Fibroblast of the conjunctiva (primary cell): ENCODE measurements around the gene NRP2.

Source experiments
- DNase-seq: peaks from one replicate; pipeline ENCODE4 v3.0.0-alpha.2; 2010; ENCODE audit warnings: low read depth

NRP2 gene

DNA sequence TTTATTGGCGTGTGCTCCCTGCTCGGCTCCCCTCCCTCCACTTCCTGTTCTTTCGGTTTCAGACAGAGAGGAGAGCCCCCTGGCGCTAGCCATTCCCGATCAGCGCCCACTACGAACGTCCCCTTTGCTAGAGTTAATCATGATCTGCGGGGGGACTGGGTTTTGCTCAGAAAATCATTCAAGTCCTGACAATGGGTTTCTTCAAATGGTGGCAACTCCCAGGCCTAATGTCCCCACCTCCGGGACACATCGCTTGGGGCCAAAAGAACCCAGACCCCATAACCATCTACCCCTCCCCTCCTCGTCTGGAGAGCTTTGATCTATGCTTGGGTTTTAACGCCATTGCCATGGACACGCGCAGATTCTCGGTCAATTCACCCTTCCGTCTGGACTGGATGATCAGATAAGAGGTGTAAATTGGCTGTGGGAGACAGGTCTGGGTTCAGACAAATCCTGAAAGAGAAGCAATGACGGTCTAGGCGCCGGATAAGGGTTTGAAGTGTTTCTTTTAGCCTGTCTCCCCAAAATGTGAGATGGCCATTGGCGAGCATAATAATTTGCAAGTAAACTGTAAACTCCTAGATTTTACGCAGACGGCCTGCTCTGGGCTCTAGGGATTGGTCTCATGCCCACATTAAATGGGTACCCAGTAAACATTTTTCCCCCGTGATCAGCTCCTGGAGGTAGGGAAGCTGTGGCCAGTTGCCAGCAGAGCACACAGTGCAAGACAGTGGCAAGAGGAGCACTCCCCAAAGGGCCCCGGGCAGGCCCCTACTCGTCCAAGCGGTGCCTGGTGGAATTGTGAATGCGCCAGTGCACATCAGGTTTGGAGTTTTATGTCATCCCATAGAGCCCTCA lies 4.7 kb downstream of the NRP2 start:
- no peak for DNase-seq

DNA sequence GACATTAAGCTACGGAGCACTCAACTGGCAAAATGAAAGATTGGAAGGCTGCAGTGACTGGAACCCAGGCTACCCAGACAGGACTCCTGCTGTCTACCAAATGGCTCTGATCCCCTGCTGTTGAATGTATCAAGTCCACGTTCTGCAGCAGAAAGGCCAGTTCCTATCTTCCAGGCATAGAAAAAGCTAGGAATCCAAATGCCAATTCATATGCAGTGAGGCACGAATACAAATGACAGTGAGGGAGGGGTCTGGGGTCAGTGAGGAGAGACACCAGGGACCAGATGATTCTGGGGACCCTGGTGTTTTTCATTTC lies 5.3 kb downstream of the NRP2 start:
- DNase-seq: no peak

DNA sequence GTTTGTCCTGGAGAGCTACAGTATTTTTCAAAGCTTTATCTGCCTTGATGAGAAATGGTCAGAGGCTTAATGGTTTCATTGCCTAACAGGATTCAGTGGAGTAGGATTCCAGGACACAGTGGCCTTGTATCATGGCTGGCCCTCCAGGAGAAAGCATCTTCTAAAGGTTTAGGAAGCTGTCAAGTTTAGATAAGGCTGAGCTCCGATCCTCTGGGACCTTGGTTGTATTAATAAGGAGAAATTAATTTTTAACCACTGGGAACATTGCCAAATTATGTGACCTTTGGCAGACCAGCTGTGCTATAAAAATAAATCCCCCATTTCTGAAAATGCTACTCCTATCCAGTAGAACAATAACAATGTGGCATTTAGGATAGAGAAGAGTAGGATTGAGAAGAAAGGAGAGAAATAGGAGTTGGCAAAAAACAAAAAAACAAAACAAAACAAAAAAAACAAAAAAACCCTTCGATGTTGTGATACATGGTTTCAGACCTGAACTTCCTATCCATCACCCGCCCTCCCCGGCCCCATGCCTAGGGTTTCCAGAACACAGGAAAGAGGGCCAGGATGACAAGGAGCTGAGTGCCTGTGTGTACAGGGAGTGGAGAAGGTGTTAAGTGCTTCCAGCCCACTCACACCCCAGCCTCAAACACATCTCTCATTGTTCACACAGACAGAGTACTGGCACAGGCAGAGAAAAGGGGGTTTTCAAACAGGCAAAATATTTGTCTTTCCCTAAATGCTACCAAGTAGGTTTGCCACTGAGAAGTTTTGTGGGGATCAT lies 6.3 kb downstream of the NRP2 start:
- no peak for DNase-seq

DNA sequence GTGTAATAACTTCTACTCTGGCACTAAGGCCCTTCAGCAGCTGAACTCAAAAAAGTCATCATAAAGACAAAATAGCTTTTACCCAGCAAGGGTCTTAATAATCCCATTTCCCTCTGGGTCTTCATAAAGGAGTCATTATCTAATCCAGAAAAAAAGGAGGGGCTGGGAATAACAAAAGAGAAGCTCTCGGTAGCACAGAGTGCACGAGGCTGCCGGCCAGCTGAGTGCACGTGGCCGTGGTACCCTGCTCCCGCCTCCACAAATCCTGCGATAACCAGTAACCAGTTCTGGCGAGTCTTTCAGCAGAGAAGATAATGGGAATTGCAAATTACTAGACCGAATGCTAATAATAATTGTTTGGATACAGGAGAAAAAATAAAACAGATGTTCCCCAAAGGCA lies 7.5 kb downstream of the NRP2 start:
- no peak for DNase-seq

DNA sequence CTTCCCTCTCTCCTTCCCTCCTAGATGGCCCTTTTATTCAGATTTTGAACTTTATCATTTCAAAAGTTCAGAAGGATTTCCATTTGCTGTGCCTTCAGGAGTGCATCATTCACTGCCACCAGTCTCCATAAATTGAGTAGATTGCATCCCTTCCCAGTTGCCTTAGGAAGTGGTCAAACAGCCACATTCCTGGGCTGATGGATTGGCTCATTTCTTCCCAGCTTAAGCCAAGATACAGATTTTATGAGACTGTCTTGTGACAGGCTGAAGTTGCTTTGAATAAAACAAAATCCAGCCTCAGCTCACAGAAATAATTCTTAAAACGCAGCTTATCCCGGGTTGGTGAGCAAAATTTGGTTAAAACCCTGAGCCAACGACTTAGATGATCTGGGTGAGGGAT lies 9.8 kb downstream of the NRP2 start:
- no peak for DNase-seq

DNA sequence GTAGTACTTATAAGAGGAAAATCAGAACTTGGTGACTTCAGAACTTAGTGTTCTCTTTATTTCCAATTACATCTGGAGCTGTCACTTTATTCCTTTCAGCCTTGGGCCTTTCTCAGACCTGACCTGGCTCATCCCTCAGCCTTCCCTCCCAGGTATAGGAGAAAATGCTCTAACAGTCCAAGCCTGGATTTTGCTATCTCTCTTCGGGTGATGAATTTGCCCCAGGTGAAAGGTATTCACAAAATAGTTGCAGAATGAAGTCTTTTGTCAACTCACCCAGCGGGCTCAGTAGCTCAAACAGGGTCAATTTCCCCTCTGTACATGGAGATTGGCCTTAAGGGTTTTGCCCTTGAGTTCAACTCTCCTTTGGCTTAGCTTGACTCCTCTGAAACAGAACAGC lies 12.0 kb downstream of the NRP2 start:
- no peak for DNase-seq

DNA sequence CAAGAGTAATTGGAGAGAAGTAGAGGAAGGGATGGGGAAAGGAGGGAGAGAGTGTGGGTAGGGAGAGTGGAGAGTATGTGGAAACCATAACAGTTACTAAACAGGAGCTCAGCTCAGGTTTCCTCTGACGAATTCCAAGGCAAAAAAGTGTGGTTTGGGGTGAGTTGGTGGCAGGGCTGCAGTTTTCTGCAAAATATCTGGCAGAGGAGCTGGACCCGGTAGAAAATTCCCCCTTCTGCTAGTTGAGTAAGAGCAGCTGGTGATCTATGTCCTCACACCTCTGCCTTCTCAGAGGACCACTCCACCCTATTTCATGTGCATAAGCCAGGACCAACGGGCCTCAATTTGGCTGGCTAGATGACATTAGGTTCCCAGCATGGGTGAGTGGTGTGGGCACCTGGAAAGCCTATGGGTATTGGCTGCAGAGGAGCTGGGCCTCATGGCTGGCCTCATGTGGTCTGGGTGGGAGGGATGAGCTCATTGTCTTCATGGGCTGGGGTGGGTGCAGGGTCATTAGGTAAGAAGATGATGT lies 13.2 kb downstream of the NRP2 start:
- DNase-seq: no peak

DNA sequence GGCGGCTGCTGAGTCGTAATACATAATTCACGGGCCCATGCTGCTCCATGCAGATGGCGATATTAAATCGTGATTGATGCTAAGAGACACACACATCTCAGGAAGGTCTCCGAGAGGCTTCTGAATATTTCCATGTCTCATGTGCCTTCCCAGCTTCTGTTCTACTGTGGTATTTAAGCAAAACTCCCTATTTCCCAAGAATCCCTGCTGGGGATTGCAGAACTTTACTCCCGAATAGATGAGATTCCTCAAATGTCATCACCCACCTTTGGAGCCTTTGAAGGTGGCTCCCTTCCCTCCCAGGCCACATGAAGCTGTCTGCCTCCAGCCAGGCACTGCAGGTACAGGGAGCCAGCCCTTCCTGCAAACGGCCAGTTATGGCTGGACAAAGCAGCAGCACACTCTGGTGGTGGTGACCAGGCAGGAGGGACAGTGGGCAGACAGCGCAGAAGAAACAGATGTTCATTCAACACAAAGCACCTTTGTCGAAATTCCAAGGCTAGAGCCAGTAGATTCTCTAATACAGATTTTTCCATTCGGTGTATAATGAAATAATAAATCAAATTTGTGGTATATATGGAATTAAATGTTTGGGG lies 14.1 kb downstream of the NRP2 start:
- no peak for DNase-seq

DNA sequence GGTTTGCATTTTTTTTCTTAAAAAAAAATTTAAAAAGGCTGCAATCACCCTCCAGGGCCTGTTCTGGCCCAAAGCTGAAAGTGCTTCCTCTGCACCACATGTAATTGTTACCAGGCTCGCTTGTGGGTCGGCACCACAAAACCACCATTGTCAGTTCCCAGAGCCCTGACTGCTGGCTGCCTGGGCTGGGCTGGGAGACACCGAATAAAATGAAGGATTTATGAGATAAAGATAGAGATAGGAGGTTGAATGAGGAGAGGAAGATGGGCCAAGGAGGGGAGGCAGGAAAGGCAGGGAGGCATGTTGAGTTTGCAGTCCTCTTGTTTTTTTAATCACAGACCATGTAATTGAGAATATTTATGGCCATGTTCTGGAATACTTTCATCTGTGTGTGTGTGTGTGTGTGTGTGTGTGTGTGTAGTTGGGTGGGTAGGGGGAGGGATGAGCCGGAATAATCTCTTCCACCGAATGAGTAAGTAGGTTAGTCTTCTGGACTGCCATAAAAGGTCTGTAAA lies 14.7 kb downstream of the NRP2 start:
- DNase-seq: no peak

DNA sequence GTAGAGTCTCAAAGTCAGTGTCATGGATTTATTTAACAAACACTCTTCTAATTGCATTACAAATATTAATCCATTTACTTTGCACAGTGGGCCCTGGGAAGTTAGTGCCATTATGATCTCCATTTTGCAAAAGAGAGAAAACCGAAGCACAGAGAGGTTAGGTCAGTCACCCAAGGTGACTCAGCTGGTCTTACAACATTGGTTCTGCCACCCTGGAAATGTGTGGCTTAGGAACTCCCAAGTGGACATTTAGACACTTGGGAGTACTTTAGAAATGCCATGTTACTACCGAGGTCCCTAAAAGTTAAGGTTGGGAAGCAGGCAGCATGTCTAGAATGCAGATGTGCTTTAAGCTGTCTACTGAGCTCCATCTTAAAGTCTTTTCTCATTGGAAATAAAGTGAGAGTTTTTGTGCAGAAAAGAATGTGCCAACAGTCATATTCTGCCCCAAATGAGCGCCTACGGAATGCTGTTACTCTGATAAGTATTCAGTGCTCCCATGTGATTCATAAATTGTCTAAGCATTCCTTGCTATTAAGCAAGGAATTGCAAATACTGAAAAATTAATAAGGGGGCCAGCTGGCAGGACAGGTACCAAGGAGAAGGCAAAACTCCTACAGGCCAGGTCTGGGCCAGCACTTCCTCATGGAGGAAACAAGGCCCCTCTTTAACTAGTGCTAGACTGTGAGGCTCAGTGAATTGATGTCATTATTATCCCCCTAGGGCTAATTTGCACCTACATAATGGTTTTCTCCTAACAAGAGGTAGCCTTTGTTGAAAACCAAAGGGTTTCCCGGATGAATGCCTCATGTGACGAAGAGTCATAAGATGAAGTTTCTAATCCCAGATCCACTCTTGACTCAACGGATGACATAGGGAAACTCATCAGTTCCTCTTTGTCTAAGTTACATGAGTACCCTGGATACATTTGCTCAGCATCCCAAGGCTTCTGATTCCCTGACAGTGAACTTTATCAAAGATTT lies 16.3 kb downstream of the NRP2 start:
- no peak for DNase-seq

DNA sequence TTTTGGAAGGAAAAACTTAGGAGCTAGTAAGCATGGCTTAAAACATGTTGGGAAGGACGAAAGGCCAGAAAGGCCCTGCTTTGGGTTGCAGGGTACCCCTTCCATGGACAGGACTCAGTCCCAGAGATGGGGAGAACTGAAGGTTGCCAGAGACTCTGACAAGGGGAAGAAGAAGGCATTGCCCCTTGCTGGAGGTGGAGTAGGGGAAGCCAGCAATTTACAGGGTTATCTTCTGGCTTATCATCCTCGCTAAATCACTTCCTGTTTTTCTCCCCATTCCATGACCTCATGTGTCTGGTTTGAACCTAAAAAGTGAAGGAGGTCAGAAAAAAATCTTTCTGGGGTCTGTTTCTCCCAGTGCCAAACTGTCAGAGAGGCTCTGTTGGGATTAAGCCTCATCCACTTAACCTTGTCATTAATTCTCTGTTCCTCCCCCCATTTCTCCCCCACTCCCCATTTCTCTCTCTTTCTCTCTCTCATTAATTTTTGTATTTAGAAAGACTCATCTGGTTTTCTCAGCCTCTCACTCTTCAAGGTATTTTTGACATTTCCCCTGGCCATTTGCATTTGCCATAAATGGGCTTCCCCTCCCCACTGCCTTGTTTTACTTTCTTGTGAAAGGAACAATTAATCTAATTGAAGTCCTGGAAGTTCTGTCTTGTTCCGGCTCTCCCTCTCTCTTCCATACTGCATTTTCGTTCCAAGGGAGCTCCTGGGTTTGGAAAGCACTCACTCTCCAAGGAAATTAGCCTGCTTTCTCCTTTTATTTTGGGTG lies 17.4 kb downstream of the NRP2 start:
- no peak for DNase-seq

DNA sequence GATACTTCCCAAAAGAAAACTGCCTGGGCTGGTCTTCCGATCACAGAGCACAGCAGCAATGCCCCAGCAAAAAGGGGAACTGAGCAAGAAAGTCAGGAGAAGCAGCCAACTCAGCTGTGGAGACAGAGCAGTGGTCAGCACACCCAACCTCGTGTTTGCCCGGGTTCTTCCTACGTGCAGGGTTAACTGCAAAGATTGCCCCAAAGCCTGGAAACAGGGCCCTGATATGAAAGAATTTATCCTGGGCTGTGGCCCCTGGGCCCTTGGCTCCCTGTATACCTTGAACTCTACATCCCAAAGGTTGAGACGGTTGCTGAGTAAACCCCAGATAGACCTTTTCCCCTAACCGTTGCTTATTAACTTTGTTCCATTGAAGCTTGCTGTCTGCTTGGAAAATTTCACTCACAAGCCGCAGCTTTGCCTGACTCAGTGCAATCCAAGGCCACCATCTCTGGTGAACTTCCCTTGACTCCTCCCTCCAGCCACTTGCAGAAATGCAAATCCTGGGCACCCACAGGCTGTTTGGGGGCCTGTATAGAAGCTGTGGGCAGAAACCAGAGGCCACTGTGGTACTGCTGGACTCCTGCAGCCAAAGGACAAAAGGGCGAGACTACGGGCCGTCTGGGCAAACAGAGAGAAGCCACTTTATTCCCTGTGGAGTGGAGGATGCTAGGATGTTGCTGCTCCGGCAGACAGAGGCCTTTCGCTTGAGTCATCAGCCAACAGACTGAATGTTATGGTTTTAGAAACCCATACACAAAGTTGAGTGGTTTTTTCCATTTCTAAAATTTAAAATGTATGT lies 18.2 kb downstream of the NRP2 start:
- DNase-seq: no peak

DNA sequence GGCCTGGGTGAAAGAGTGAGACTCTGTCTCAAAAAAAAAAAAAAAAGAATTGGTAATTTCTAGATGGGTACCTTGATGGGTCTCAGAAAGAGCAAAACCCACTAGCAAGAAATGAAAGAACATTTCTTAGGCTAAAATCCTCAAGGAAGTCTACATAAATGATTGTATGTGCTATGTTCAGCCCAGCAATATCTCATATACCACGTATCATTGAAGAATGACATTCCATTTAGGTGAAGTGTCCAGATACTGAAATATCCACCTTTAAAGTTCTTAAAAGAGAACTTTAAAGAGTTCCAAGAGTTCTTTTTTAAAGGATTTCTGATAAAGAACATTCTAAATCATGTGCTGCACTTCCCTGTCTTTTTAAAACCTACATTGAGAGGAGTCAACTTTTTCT lies 19.2 kb downstream of the NRP2 start:
- no peak for DNase-seq

DNA sequence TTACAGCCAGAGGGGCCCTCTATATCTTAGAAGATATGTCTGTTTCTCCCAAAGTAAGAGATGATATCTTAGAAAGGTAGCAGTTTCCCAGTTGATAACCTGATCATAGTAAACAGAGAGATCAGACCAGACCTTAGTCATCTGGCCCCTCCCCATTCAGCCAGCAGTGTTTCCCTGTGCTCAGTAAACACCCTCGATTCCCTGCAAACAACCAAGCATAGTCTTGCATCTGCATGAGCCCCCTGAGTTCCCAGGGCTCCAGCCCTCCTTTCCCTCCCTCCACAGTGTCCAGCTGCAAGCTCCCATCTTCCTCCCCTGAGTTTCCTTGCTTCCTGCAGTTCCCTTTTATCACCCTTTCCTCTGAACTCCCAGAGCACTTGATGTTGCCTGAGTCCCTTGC lies 20.3 kb downstream of the NRP2 start:
- no peak for DNase-seq

DNA sequence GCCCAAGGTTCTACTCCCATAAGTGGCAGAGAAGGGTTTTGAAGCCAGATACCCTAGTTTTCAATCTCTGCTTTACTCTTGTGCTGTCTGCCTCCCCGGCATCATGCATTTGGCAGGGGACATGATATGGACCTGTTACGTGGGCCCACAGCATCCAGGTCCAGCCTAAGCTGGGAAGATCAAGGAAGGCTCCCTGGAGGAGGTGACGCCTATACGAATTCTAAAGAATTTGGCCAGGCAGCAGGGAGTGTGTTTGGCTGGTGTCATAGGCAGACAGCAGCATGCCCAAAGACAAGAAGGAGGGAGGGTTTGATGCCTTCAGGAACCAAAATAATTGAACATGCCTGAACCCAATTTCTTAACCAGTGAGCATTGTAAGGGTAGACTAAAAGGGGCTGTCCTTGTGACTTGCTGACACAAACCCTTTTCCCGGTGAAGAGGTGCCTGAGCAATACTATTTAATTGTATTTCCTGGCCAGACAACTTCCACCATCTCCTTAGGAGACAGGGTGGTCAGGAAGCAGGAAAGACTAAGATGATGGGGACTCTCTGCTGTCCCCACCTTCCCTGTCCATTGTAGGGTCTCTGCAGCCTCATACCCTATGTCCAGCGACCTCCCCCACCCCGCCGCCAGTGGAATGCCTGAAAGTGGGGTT lies 21.3 kb downstream of the NRP2 start:
- no peak for DNase-seq

DNA sequence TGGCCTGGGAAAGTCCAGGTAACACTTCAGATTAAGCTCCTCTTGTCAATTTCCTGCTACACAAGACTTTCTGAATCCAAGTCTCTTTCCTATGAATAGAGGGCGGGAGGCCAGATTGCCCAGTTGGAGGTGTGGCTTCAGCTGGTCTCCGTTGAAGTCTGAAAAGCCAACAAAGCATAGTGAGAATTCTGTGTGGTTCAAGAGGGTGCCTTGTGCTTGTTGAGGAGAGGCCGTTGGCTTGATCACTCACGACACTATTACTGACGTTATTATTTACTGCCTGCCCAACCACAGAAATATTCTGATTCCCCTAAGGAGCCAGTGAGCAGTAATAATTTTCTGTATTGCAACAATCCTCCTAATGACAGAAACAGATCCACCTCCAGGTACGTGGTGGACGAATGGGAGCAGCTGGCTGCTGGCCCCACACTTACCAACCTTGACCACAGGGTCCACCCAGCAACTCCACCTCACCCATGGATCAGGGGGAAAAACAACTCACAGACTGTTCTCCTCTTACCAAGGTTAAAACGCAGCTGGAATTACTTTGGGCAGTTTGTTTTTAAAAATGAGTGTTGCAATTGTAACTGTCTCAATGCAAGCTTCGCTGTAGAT lies 21.9 kb downstream of the NRP2 start:
- no peak for DNase-seq

DNA sequence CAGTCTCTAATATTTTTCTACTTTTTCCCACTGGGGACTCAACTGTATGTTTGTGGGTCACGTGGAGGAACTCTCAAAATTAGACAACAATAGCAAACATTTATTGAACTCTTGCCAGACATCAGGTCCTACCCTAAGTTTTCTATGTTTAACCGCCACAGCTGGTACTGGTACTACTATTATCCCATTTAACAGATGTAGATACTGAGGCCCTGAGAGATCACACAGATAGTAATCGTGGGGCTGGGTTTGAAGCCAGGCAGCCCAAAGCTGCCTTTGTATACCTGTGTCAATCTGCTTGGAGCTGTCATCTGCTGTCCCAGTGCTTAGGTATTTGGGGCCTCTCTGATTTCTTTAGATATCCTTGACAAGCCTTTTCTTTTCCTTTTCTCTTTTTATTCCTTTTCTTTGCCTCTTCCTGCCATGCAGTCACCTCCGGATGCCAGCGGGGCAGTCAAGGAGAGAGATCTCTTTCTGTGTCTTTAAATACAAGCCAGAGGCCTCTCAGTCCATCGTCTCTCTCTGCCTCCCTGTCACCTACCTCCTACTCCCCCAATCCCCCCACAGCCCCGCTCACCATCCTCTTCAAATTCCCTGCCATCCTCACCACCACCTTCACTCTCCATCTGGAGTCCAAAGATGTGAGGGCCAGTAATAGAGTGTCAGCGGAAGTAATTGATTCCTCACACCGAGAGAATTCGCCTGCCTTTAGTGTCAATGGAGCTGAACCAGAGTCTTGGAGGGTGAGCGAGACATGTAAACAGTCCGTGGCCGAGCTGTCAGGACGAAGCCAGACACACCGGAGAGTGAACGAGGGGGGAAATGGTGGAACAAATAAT lies 23.4 kb downstream of the NRP2 start:
- no peak for DNase-seq

DNA sequence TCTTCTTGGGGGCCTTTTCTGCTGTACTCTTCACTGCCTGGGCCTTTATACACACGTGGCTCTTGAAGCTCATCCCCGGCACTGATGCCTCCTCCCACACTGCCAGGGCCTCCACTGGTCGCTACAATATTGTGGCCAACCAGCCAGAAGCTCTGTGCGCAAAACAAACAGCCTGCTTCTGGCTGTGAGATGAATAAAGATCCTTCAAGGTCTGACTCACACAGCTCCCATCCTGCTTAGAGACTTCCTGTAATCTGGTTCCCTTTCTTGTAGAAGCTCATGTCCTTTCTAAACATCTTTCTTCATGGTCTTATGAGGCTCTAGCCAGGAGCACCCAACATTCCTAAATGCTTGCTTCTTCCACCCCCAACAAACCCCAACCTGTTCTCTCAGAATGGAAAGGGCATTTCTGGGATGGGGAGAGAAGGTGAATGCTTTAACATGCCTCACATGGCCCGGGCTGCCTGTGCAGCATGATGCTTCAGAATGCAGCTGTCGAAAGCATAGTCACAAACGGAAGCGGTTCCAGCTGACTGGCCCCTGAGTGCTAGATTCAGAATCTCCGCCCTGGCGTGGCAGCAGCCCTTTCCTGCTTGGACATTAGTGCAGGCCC lies 24.6 kb downstream of the NRP2 start:
- DNase-seq: no peak
